SU-DHL-6 (cell line): Measurements from ENCODE around the gene ZNF664.

Experiments used
- H2AFZ ChIP-seq: fragments of 200-600 bp; sonication (generic); 2 replicates; pipeline ENCODE4 v1.6.1; 2014; ENCODE audit warnings: low read depth, mild to moderate bottlenecking, moderate library complexity, mixed read lengths, antibody characterized with exemption, low read length; ENCODE audit not compliant: severe bottlenecking
- H3F3A ChIP-seq: fragments of 200-600 bp; shearing (Covaris generic); 2 replicates; pipeline ENCODE4 v1.6.0; 2016; ENCODE audit warnings: antibody characterized with exemption, mild to moderate bottlenecking; ENCODE audit not compliant: insufficient read depth
- H3K27ac ChIP-seq: fragments of 200-600 bp; sonication (generic); 2 replicates; pipeline ENCODE4 v1.5.1; 2016; ENCODE audit warnings: low read depth, mild to moderate bottlenecking, low read length, moderate library complexity, mixed read lengths
- H3K27me3 ChIP-seq: fragments of 200-600 bp; sonication (generic), shearing (Covaris generic); 2 replicates; pipeline ENCODE4 v1.6.0; 2014; ENCODE audit warnings: mild to moderate bottlenecking, low read length
- H3K36me3 ChIP-seq: fragments of 200-600 bp; sonication (generic); 2 replicates; pipeline ENCODE4 v1.6.1; 2014; ENCODE audit warnings: mild to moderate bottlenecking, low read length, mixed read lengths
- H3K4me2 ChIP-seq: fragments of 300-600, 200-600 bp; shearing (Covaris generic), sonication (generic); 2 replicates; pipeline ENCODE4 v1.6.0; 2014; ENCODE audit warnings: low read length, low read depth, mild to moderate bottlenecking; ENCODE audit not compliant: poor library complexity, severe bottlenecking
- H3K4me3 ChIP-seq: fragments of 200-600 bp; sonication (generic); 2 replicates; pipeline ENCODE4 v1.5.1; 2014; ENCODE audit warnings: antibody characterized with exemption, low read length, mild to moderate bottlenecking, mixed read lengths; ENCODE audit not compliant: insufficient read depth, poor library complexity, severe bottlenecking
- H3K79me2 ChIP-seq: fragments of 200-600 bp; sonication (generic); 2 replicates; pipeline ENCODE4 v1.6.1; 2014; ENCODE audit warnings: mild to moderate bottlenecking, low read length, moderate library complexity; ENCODE audit not compliant: insufficient read depth
- H3K9ac ChIP-seq: fragments of 200-600 bp; sonication (generic); 2 replicates; pipeline ENCODE4 v1.7.0; 2014; ENCODE audit warnings: mild to moderate bottlenecking, low read length
- H3K9me2 ChIP-seq: fragments of 200-600 bp; sonication (generic); replicated peaks from 2 replicates; pipeline ENCODE4 v1.6.1; 2014; ENCODE audit warnings: low read length; ENCODE audit not compliant: insufficient read depth
- H3K9me3 ChIP-seq: fragments of 200-600 bp; sonication (generic); 2 replicates; pipeline ENCODE4 v1.6.1; 2014; ENCODE audit warnings: low read length, mixed read lengths; ENCODE audit not compliant: insufficient read depth
- H4K20me1 ChIP-seq: fragments of 200-600 bp; sonication (generic); 2 replicates; pipeline ENCODE4 v1.6.1; 2014; ENCODE audit warnings: low read depth, mild to moderate bottlenecking, antibody characterized with exemption, low read length, moderate library complexity, mixed read lengths
- CTCF ChIP-seq: fragments of 200-600 bp; sonication (generic); IDR thresholded peaks from one replicate; pipeline ENCODE4 v1.5.1; 2017; ENCODE audit warnings: antibody characterized with exemption, mild to moderate bottlenecking, low read length, moderate library complexity; ENCODE audit not compliant: insufficient read depth, poor library complexity, severe bottlenecking
- EZH2phosphoT487 ChIP-seq: fragments of 200-600 bp; sonication (generic), shearing (Covaris generic); conservative IDR thresholded peaks from 2 replicates; pipeline ENCODE4 v1.6.1; 2018; ENCODE audit warnings: mild to moderate bottlenecking, antibody characterized with exemption, low read length, moderate library complexity, mixed read lengths

Gene ZNF664

GRCh38 chr12:123928274-123928865, 44.6 kb upstream of the ZNF664 start:
- H2AFZ ChIP-seq: no peak overlapping the region
- H4K20me1 ChIP-seq: no peaks in the 10 kb centered on the region
- H3K4me3 ChIP-seq: no peak overlapping the region
- H3K27ac ChIP-seq: no peak overlapping the region
- H3K79me2 ChIP-seq: no peaks in the 10 kb centered on the region
- no peaks in the 10 kb centered on the region for H3K36me3 ChIP-seq
- H3K9me3 ChIP-seq: no peaks in the 10 kb centered on the region
- no peaks in the 10 kb centered on the region for H3F3A ChIP-seq
- H3K9ac ChIP-seq: no peak overlapping the region
- no peaks in the 10 kb centered on the region for H3K9me2 ChIP-seq
- TF ChIP-seq EZH2phosphoT487 (no peak), CTCF (no peak)
- H3K4me2 ChIP-seq: no peak overlapping the region
- peaks cover 3% of the 10 kb centered on the region; the same call in 1 of the 2 replicates for H3K27me3 ChIP-seq

- no peak overlapping the region for H3K27ac ChIP-seq
These were observed 44.1 kb upstream of the ZNF664 start for GRCh38 chr12:123928897-123929296.

GRCh38 chr12:123929946-123930583, 43.0 kb upstream of the ZNF664 start:
- H3K9me2 ChIP-seq: no peaks in the 10 kb centered on the region
- H3K4me2 ChIP-seq: no peak overlapping the region
- H3K27me3 ChIP-seq: peaks cover 3% of the 10 kb centered on the region; the same call in 1 of the 2 replicates
- H2AFZ ChIP-seq: no peak overlapping the region
- H3K79me2 ChIP-seq: no peaks in the 10 kb centered on the region
- TF ChIP-seq CTCF: no peak
- no peaks in the 10 kb centered on the region for H3K36me3 ChIP-seq
- no peak overlapping the region for H3K4me3 ChIP-seq
- no peaks in the 10 kb centered on the region for H3K9me3 ChIP-seq
- H3K27ac ChIP-seq: no peak overlapping the region
- H4K20me1 ChIP-seq: no peaks in the 10 kb centered on the region
- no peak overlapping the region for H3K9ac ChIP-seq
- no peaks in the 10 kb centered on the region for H3F3A ChIP-seq

More at GRCh38 chr12:123928897-123929296, 44.1 kb upstream of the ZNF664 start:
- no peak overlapping the region for H3K9ac ChIP-seq
- no peaks in the 10 kb centered on the region for H3F3A ChIP-seq
- H4K20me1 ChIP-seq: no peaks in the 10 kb centered on the region
- H3K27me3 ChIP-seq: peaks cover 3% of the 10 kb centered on the region; the same call in 1 of the 2 replicates
- TF ChIP-seq EZH2phosphoT487 (no peak), CTCF (no peak)
- H3K4me3 ChIP-seq: no peak overlapping the region
- no peaks in the 10 kb centered on the region for H3K9me2 ChIP-seq
- H3K4me2 ChIP-seq: no peak overlapping the region
- no peak overlapping the region for H2AFZ ChIP-seq
- H3K36me3 ChIP-seq: no peaks in the 10 kb centered on the region
- no peaks in the 10 kb centered on the region for H3K79me2 ChIP-seq
- H3K9me3 ChIP-seq: no peaks in the 10 kb centered on the region
